Loucy (cell line): ENCODE results near the gene C14orf119.

Experiments
- CTCF ChIP-seq: fragments of 200-600 bp; sonication (generic); conservative IDR thresholded peaks from 2 replicates; pipeline ENCODE4 v1.5.1; 2014; ENCODE audit warnings: mild to moderate bottlenecking, antibody characterized with exemption, low read length
- EZH2phosphoT487 ChIP-seq: fragments of 200-600 bp; IDR thresholded peaks from 2 replicates; pipeline ENCODE4 v1.6.1; 2018; ENCODE audit warnings: antibody characterized with exemption, mild to moderate bottlenecking, moderate library complexity, borderline replicate concordance

DNA sequence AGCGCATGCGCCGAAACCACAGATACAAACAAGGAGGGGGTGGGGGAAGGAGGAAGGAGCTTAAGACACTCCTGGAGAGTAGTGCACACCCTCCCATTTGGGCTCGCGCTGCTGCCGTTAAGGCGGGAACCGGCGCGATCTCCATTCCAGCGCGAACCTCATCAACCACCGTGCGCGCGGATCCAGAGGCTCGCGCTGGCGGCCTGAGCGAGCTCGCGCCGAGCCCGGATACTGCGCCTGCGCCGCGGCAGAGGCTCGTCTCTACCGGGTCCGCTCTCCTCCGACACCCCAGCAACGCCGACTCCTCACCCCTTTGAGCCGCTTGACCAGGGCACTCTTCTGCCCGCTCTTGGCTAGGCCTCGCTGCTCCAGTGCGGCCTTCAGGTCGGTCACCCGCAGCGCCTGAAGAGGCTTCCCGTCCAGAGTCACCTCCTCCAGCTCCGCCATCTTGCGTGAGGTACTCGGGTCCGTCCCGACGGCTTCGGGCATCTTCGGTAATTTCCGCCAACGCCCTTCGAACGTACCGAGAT is 574 bp upstream of the C14orf119 start, which contains the start of gene ACIN1:
- TF ChIP-seq EZH2phosphoT487 (no peak), CTCF (no peak; the same call in 1 of the 2 replicates)
